Measurements from ENCODE around the gene SPG11.

The SPG11 gene

GRCh38 chr15:44670087-44670950 is 6.9 kb upstream of the SPG11 start:
- Histone ChIP-seq H3K4me3 (ENCODE audit: low read length) (no peak overlapping the region), H3K36me3 (ENCODE audit: control insufficient read depth, insufficient read depth, low read length) (no peaks in the 10 kb centered on the region), H3K9ac (ENCODE audit: low read length) (no peak overlapping the region), H3K4me1 (ENCODE audit: control insufficient read depth, insufficient read depth, low read length) (no peaks in the 10 kb centered on the region), H3K27me3 (ENCODE audit: control insufficient read depth, insufficient read depth, low read length) (no peaks in the 10 kb centered on the region), H3K9me3 (ENCODE audit: control insufficient read depth, low read length) (no peaks in the 10 kb centered on the region)

DNA sequence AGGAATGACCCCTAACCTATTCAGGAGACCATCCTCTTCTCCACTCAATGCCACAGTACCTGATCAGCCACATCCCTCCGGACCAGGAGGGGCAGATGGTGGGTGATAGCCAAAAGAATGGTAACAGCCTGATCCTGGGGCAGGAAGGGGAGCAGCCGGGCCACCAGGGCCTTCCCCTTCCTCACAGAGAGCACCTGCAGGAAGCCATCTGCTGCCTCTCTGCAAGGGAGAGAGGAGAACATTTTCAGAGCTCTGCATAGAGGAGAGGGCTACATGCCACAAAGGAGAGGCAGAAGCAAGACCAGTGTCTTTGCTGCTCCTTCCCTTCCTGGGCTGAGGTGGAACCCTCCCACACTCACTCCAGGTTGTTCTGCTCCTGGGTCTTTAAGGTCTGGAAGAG is 5.5 kb upstream of the SPG11 start:
- Histone ChIP-seq H3K4me3 (ENCODE audit: low read length) (no peak overlapping the region), H3K27me3 (ENCODE audit: control insufficient read depth, insufficient read depth, low read length) (no peaks in the 10 kb centered on the region), H3K9me3 (ENCODE audit: control insufficient read depth, low read length) (no peaks in the 10 kb centered on the region), H3K9ac (ENCODE audit: low read length) (no peak overlapping the region), H3K4me1 (ENCODE audit: control insufficient read depth, insufficient read depth, low read length) (peaks cover 2% of the 10 kb centered on the region), H3K36me3 (ENCODE audit: control insufficient read depth, insufficient read depth, low read length) (no peaks in the 10 kb centered on the region)

GRCh38 chr15:44667039-44667360 is 3.5 kb upstream of the SPG11 start:
- H3K9ac ChIP-seq (ENCODE audit: low read length) = no peak overlapping the region
- H3K4me3 ChIP-seq (ENCODE audit: low read length) = no peak overlapping the region
- H3K27me3 ChIP-seq (ENCODE audit: control insufficient read depth, insufficient read depth, low read length) = no peaks in the 10 kb centered on the region
- no peaks in the 10 kb centered on the region for H3K36me3 ChIP-seq (ENCODE audit: control insufficient read depth, insufficient read depth, low read length)
- H3K4me1 ChIP-seq (ENCODE audit: control insufficient read depth, insufficient read depth, low read length) = peaks cover 11% of the 10 kb centered on the region
- no peaks in the 10 kb centered on the region for H3K9me3 ChIP-seq (ENCODE audit: control insufficient read depth, low read length)

DNA sequence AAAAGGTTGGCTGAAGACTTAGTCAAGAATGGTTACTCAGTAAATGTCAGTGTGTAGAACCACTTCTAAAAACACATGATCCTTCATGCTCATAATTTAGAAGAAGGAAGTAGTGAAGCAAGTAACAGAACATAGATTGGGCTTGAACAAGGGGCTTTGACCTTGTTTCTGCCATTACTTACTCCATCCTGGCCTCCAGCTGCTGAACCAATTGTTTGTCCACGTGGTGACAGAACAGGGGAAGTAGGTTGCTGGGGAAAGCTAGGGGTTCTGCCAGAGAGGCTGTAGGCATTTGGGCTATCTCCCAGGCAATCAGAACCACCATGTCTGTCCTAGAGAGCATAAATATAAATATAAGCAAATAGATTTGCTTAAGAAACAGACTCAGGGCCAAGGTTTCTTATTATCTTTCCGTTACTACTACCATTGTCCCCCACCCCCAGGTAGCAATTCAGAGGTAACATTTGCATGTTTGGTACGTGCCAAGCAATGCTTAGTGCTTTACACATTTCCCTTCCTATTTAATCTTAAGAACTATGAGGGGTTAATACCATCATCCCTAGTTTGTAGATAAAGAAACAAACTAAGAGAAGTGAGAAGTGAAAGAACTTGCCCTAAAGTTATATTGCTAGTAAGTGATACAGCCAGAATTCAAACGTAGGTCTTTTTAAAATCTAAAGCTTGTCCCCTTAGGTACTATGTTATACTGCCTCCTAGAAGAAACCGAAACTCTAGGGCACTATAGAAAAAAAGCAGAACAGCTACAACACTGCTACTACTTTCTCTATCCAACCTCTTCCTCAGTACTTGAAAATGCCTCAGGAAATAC is 3.0 kb upstream of the SPG11 start:
- Histone ChIP-seq H3K27me3 (ENCODE audit: control insufficient read depth, insufficient read depth, low read length) (no peaks in the 10 kb centered on the region), H3K4me3 (ENCODE audit: low read length) (no peak overlapping the region), H3K4me1 (ENCODE audit: control insufficient read depth, insufficient read depth, low read length) (peaks cover 13% of the 10 kb centered on the region), H3K9ac (ENCODE audit: low read length) (no peak overlapping the region), H3K36me3 (ENCODE audit: control insufficient read depth, insufficient read depth, low read length) (no peaks in the 10 kb centered on the region), H3K9me3 (ENCODE audit: control insufficient read depth, low read length) (no peaks in the 10 kb centered on the region)

DNA sequence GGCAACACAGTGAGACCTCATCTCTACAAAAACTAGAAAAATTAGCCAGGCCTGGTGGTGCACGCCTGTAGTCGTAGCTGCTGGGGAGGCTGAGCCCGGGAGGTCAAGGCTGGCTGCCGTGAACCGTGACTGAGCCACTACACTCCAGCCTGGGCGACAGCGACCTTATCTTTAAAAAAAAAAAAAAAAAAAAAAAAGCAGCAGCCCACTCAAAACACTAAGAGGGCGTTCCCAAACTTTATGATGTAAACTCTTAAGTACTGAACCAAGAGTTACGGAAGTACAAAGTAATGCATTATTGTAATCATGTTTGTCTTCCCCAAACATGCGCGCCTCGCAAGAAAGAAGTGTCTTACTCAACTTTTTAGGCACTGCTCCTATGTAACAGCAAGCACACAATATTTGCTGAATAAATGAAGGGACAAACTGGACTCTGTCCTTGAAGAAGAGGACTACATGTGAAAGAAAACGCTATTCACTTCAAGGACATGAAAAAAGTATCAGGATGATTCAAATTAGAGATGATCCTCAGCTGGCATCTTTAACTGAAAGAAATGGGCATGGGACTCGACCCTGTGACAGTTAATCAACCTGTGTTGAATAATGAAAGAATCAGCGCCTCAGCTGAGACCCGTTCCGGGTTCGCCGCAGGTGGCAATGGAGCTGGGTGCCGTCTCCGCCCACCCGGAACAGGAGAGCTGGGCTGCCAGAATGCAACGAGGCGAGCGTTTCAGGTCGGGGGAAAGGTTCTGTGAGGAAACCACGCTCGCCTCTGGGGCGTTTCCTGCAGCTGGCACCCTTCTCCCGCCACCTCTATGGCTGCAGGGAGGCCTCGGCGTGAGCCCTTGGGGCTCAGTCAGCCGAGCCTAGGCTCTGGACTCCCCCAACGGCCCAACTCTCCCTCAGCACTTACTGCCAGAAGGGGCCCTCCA is 718 bp downstream of the SPG11 start:
- Histone ChIP-seq H3K4me1 (ENCODE audit: control insufficient read depth, insufficient read depth, low read length) (peaks cover 13% of the 10 kb centered on the region), H3K4me3 (ENCODE audit: low read length) (peak overlapping the region; percentile 88), H3K9me3 (ENCODE audit: control insufficient read depth, low read length) (no peaks in the 10 kb centered on the region), H3K9ac (ENCODE audit: low read length) (peak overlapping the region; percentile 98), H3K27me3 (ENCODE audit: control insufficient read depth, insufficient read depth, low read length) (no peaks in the 10 kb centered on the region), H3K36me3 (ENCODE audit: control insufficient read depth, insufficient read depth, low read length) (no peaks in the 10 kb centered on the region)

DNA sequence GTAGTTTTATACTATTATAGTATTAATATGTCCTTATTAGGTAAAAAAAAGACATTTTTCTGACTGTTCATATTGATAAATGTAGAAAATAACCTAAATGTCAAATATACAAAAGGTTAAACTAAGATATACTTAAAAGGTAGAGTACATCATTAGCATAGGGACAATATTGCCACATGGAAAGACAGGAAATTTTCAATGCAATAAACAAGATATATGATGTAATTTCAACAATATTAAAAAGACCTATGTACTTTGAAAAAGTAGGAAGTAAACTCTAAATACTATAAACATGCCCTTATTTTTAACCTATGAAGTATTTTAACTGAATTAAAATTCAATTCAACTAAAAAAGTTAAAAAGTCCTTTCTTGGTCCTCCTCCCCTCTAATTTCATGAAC is 1.9 kb downstream of the SPG11 start:
- Histone ChIP-seq H3K4me1 (ENCODE audit: control insufficient read depth, insufficient read depth, low read length) (peaks cover 13% of the 10 kb centered on the region), H3K9ac (ENCODE audit: low read length) (no peak overlapping the region), H3K4me3 (ENCODE audit: low read length) (no peak overlapping the region), H3K36me3 (ENCODE audit: control insufficient read depth, insufficient read depth, low read length) (no peaks in the 10 kb centered on the region), H3K27me3 (ENCODE audit: control insufficient read depth, insufficient read depth, low read length) (no peaks in the 10 kb centered on the region), H3K9me3 (ENCODE audit: control insufficient read depth, low read length) (no peaks in the 10 kb centered on the region)

GRCh38 chr15:44659056-44659455 is 4.4 kb downstream of the SPG11 start:
- H3K27me3 ChIP-seq (ENCODE audit: control insufficient read depth, insufficient read depth, low read length) = no peaks in the 10 kb centered on the region
- H3K4me3 ChIP-seq (ENCODE audit: low read length) = no peak overlapping the region
- peaks cover 12% of the 10 kb centered on the region for H3K4me1 ChIP-seq (ENCODE audit: control insufficient read depth, insufficient read depth, low read length)
- no peak overlapping the region for H3K9ac ChIP-seq (ENCODE audit: low read length)
- H3K36me3 ChIP-seq (ENCODE audit: control insufficient read depth, insufficient read depth, low read length) = no peaks in the 10 kb centered on the region
- no peaks in the 10 kb centered on the region for H3K9me3 ChIP-seq (ENCODE audit: control insufficient read depth, low read length)

DNA sequence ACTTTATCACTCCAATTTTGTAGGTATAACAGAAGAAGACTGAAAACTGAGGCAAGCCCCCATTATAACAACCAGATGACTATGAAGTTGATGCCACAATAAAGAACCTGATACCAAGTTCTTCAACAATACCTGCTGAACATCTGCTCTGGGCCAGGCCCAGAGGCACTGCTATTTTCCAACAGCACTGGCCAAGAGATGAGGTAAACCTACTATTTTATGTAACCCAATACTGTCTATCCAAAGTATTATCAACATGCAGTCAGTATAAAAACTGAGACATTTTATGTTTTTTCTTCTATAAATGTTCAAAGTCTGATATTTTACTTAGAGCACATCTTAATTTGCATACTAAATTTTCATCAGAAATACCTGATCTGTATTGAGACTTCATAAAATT is 6.1 kb downstream of the SPG11 start:
- no peaks in the 10 kb centered on the region for H3K9me3 ChIP-seq (ENCODE audit: control insufficient read depth, low read length)
- H3K9ac ChIP-seq (ENCODE audit: low read length) = no peak overlapping the region
- H3K27me3 ChIP-seq (ENCODE audit: control insufficient read depth, insufficient read depth, low read length) = no peaks in the 10 kb centered on the region
- no peak overlapping the region for H3K4me3 ChIP-seq (ENCODE audit: low read length)
- peaks cover 7% of the 10 kb centered on the region for H3K4me1 ChIP-seq (ENCODE audit: control insufficient read depth, insufficient read depth, low read length)
- no peaks in the 10 kb centered on the region for H3K36me3 ChIP-seq (ENCODE audit: control insufficient read depth, insufficient read depth, low read length)

DNA sequence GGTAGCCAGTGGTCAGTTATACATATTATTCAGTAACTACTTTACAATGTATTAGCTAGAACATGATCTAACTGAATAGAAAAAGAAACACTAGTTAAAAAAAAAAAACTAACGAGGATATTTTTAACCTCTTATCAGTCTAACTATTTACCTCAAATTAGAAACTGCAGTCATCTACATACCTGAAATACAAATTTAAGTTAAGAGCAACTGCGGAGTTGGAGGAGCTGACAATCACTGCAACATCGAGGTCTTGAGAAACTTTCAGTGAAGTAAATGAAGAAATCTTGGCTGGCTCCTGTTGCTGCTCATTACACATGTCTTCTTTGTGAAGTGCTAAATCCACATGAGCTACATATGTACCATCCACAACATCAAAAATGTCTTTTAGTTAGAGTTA is 6.5 kb downstream of the SPG11 start:
- Histone ChIP-seq H3K9me3 (ENCODE audit: control insufficient read depth, low read length) (no peaks in the 10 kb centered on the region), H3K27me3 (ENCODE audit: control insufficient read depth, insufficient read depth, low read length) (no peaks in the 10 kb centered on the region), H3K4me3 (ENCODE audit: low read length) (no peak overlapping the region), H3K36me3 (ENCODE audit: control insufficient read depth, insufficient read depth, low read length) (no peaks in the 10 kb centered on the region), H3K9ac (ENCODE audit: low read length) (no peak overlapping the region), H3K4me1 (ENCODE audit: control insufficient read depth, insufficient read depth, low read length) (peaks cover 2% of the 10 kb centered on the region)

GRCh38 chr15:44656298-44656697 is 7.2 kb downstream of the SPG11 start:
- Histone ChIP-seq H3K4me1 (ENCODE audit: control insufficient read depth, insufficient read depth, low read length) (no peaks in the 10 kb centered on the region), H3K36me3 (ENCODE audit: control insufficient read depth, insufficient read depth, low read length) (no peaks in the 10 kb centered on the region), H3K4me3 (ENCODE audit: low read length) (no peak overlapping the region), H3K27me3 (ENCODE audit: control insufficient read depth, insufficient read depth, low read length) (no peaks in the 10 kb centered on the region), H3K9me3 (ENCODE audit: control insufficient read depth, low read length) (no peaks in the 10 kb centered on the region), H3K9ac (ENCODE audit: low read length) (no peak overlapping the region)

DNA sequence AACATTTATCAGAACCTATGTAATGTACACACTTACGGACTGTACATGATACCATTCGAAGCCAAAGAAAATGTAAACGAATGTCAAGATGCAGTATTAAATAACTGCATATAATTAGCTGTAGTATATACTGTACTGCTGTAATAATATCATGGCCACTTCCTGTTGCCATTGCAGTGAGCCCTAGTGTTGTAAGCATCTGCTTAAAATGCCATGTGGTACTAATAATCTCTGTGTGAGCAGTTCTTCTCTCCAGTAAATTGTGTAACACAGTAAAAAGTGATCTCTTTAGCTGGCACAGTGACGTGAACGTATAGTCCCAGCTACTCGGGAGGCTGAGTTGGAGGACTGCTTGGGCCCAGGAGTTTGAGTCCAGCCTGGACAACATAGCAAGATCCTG is 8.6 kb downstream of the SPG11 start:
- no peaks in the 10 kb centered on the region for H3K4me1 ChIP-seq (ENCODE audit: control insufficient read depth, insufficient read depth, low read length)
- no peak overlapping the region for H3K9ac ChIP-seq (ENCODE audit: low read length)
- no peaks in the 10 kb centered on the region for H3K27me3 ChIP-seq (ENCODE audit: control insufficient read depth, insufficient read depth, low read length)
- no peaks in the 10 kb centered on the region for H3K9me3 ChIP-seq (ENCODE audit: control insufficient read depth, low read length)
- H3K36me3 ChIP-seq (ENCODE audit: control insufficient read depth, insufficient read depth, low read length) = no peaks in the 10 kb centered on the region
- no peak overlapping the region for H3K4me3 ChIP-seq (ENCODE audit: low read length)

All from mucosa of stomach (tissue), 1 donor.